ENCODE results near the gene C19orf25. TPM values are rescaled to one million over a fixed set of nuclear protein-coding genes. Genes with fewer than 3 reads are reported as not detected.

C19orf25 gene
- total RNA-seq, 1 donor from 2014 or later, result 28.5 TPM

- intact Hi-C loops (cut with DNase I), result no loop called here
- H3K4me1 ChIP-seq, result peaks cover 20% of the 10 kb centered on the region
- no peak overlapping the region for H3K27ac ChIP-seq
- H3K27me3 ChIP-seq (ENCODE audit: low read depth), result peaks cover 47% of the 10 kb centered on the region
- TF ChIP-seq CTCF (IDR thresholded peaks at IDR 0.05), result no peak
- no peaks in the 10 kb centered on the region for H3K36me3 ChIP-seq
- H3K4me3 ChIP-seq, result no peak overlapping the region
- DNase-seq, result no peak
- no peak for ATAC-seq
- no peaks in the 10 kb centered on the region for H3K9me3 ChIP-seq
Measured at GRCh38 chr19:1510442-1510806, 31.4 kb upstream of the C19orf25 start.

GRCh38 chr19:1509602-1510441, 30.8 kb upstream of the C19orf25 start:
- Histone ChIP-seq H3K36me3 (no peaks in the 10 kb centered on the region), H3K9me3 (no peaks in the 10 kb centered on the region), H3K4me3 (no peak overlapping the region), H3K4me1 (peaks cover 20% of the 10 kb centered on the region), H3K27ac (no peak overlapping the region), H3K27me3 (ENCODE audit: low read depth) (peaks cover 42% of the 10 kb centered on the region)
- ATAC-seq, result no peak
- no peak for TF ChIP-seq CTCF (IDR thresholded peaks at IDR 0.05)
- no peak for DNase-seq
- intact Hi-C loops (cut with DNase I), result no loop called here

GRCh38 chr19:1508507-1508856, 29.5 kb upstream of the C19orf25 start:
- no peak for TF ChIP-seq CTCF (IDR thresholded peaks at IDR 0.05)
- ATAC-seq, result no peak
- Histone ChIP-seq H3K27me3 (ENCODE audit: low read depth) (peaks cover 38% of the 10 kb centered on the region), H3K27ac (no peak overlapping the region), H3K36me3 (no peaks in the 10 kb centered on the region), H3K4me1 (peaks cover 19% of the 10 kb centered on the region), H3K9me3 (no peaks in the 10 kb centered on the region), H3K4me3 (peak overlapping the region; percentile 55)
- no peak for DNase-seq
- intact Hi-C loops (cut with DNase I), result no loop called here

GRCh38 chr19:1507763-1508506, 28.9 kb upstream of the C19orf25 start:
- DNase-seq (peak; percentile 91), ATAC-seq (peak; percentile 93 to 94)
- H3K27ac ChIP-seq, result peak overlapping the region; percentile 78
- H3K4me1 ChIP-seq, result peaks cover 21% of the 10 kb centered on the region
- no peaks in the 10 kb centered on the region for H3K36me3 ChIP-seq
- intact Hi-C loops (cut with DNase I), result no loop called here
- peaks cover 39% of the 10 kb centered on the region for H3K27me3 ChIP-seq (ENCODE audit: low read depth)
- no peak for TF ChIP-seq CTCF (IDR thresholded peaks at IDR 0.05)
- no peaks in the 10 kb centered on the region for H3K9me3 ChIP-seq
- peak overlapping the region; percentile 55 for H3K4me3 ChIP-seq

GRCh38 chr19:1507192-1507660, 28.2 kb upstream of the C19orf25 start:
- ATAC-seq (no peak), DNase-seq (no peak)
- peaks cover 40% of the 10 kb centered on the region for H3K27me3 ChIP-seq (ENCODE audit: low read depth)
- no peaks in the 10 kb centered on the region for H3K36me3 ChIP-seq
- TF ChIP-seq CTCF (IDR thresholded peaks at IDR 0.05), result no peak
- peak overlapping the region; percentile 78 for H3K27ac ChIP-seq
- H3K4me3 ChIP-seq, result peak overlapping the region; percentile 55
- H3K4me1 ChIP-seq, result peaks cover 21% of the 10 kb centered on the region
- intact Hi-C loops (cut with DNase I), result no loop called here
- H3K9me3 ChIP-seq, result no peaks in the 10 kb centered on the region

Measured in lower lobe of right lung (tissue), 2 donors.